Measurements from ENCODE around the gene FCHO2. TPM values are rescaled to one million over a fixed set of nuclear protein-coding genes. Genes with fewer than 3 reads are reported as not detected.

FCHO2 gene
- total RNA-seq, 1 donor from 2014 or later = 5.3 TPM

DNA sequence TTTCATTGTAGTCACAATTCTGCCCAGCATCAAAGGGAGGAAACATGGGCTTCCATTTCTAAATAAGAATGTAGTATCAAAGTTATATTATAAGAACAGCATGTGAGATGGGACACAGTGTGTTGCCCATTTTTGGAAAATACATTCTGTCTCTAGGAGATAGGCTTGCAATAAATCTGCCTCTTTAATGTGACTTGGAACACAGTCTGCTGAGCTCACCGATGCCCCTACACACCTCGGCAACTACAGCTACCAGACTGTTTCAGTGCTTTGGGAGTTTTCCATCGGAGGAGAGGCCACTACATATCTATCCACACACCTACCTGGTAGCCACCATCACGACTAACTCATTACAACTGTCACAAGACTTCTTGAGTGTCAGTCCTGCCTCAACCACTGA lies 18.9 kb upstream of the FCHO2 start:
- Mint-ChIP-seq H3K36me3 (ENCODE audit: low read depth) (no peaks in the 10 kb centered on the region), H3K27me3 (peaks cover 9% of the 10 kb centered on the region), H3K9me3 (no peaks in the 10 kb centered on the region), H3K4me3 (no peak overlapping the region), H3K27ac (no peak overlapping the region), H3K4me1 (no peaks in the 10 kb centered on the region)
- CTCF ChIA-PET = no interaction called here
- intact Hi-C loops (cut with micrococcal nuclease) = no loop called here
- TF ChIP-seq, protein P1, sequence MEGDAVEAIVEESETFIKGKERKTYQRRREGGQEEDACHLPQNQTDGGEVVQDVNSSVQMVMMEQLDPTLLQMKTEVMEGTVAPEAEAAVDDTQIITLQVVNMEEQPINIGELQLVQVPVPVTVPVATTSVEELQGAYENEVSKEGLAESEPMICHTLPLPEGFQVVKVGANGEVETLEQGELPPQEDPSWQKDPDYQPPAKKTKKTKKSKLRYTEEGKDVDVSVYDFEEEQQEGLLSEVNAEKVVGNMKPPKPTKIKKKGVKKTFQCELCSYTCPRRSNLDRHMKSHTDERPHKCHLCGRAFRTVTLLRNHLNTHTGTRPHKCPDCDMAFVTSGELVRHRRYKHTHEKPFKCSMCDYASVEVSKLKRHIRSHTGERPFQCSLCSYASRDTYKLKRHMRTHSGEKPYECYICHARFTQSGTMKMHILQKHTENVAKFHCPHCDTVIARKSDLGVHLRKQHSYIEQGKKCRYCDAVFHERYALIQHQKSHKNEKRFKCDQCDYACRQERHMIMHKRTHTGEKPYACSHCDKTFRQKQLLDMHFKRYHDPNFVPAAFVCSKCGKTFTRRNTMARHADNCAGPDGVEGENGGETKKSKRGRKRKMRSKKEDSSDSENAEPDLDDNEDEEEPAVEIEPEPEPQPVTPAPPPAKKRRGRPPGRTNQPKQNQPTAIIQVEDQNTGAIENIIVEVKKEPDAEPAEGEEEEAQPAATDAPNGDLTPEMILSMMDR (IDR thresholded peaks at IDR 0.05) = no peak
- ATAC-seq (ENCODE audit: low read depth) (no peak), DNase-seq (no peak)
- POLR2A ChIA-PET = no interaction called here

DNA sequence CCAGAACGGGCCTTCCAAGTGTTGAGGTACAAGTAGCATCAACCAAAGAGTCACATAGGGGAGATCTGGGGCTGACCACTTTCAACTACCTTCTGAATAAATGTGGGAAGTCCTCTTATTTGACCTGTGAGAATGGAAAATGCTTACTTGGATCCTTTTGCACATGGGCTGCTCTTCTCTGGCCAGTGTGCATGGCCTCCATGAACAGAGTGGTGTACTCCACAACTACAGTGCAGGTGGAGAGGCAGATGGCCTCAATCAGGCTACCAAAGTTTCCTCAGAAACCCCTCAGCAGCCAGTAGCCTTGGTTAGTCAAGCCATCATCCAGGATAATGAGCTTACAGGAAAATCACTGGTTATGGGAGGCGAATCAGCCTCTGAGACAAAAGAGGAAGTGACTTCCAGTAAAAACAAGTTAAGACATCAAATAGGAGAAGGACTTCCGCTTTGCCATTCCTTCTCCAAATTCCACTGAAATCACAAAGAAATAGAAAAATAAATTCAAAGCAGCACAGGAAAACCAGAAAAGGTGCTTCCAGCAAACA lies 18.3 kb upstream of the FCHO2 start:
- Mint-ChIP-seq H3K36me3 (ENCODE audit: low read depth) (no peaks in the 10 kb centered on the region), H3K27me3 (peaks cover 9% of the 10 kb centered on the region), H3K9me3 (no peaks in the 10 kb centered on the region), H3K4me3 (no peak overlapping the region), H3K4me1 (no peaks in the 10 kb centered on the region), H3K27ac (no peak overlapping the region)
- POLR2A ChIA-PET = no interaction called here
- DNase-seq = no peak
- TF ChIP-seq, protein P1 (IDR thresholded peaks at IDR 0.05) = no peak
- intact Hi-C loops (cut with micrococcal nuclease) = no loop called here
- CTCF ChIA-PET = no interaction called here
- no peak for ATAC-seq (ENCODE audit: low read depth)

DNA sequence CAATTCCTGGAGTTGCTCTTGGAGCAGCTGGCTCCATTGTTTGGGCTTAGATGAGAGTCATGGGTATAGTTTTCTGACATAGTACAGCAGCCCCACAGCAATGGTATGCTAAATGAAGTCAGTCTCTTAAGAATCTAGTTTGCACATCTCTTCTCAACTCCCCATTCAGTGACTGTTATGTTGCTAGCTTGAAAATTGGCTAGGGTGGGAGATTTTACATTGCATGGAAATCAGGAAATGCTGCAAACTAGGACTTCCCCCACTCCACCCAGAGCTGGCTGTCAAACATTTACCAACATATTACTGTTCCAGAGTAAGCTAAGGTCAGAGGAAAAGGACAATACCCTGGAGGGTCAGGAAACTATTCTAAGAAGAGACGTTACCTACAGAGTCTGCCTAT lies 17.6 kb upstream of the FCHO2 start:
- Mint-ChIP-seq H3K9me3 (no peaks in the 10 kb centered on the region), H3K27me3 (peaks cover 9% of the 10 kb centered on the region), H3K4me3 (no peak overlapping the region), H3K4me1 (no peaks in the 10 kb centered on the region), H3K27ac (no peak overlapping the region), H3K36me3 (ENCODE audit: low read depth) (no peaks in the 10 kb centered on the region)
- TF ChIP-seq, protein P1 (IDR thresholded peaks at IDR 0.05) = no peak
- DNase-seq = no peak
- ChIA-PET POLR2A (no interaction called here), CTCF (no interaction called here)
- ATAC-seq (ENCODE audit: low read depth) = no peak
- intact Hi-C loops (cut with micrococcal nuclease) = no loop called here

DNA sequence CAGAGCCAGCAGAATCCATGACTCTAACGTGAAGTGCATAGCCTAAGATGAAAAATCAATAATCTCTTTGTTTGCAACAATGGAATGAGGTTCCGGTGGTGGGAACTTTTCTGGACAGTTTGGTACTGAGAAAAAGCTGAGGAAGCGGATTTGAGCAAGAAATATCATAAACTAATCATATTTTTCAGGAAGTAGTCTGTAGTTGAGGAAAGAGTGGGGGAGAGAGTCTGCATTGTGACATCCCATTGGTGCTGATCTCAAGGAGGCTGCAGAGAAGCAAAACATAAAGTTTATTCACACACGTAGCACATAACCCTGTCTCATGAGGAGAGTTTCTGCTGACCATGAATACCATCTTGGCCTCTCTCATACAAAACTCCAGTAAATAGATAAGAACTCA lies 15.8 kb upstream of the FCHO2 start:
- H3K36me3 Mint-ChIP-seq (ENCODE audit: low read depth) = no peaks in the 10 kb centered on the region
- peaks cover 7% of the 10 kb centered on the region for H3K27me3 Mint-ChIP-seq
- no peak overlapping the region for H3K4me3 Mint-ChIP-seq
- CTCF ChIA-PET = no interaction called here
- POLR2A ChIA-PET = no interaction called here
- H3K27ac Mint-ChIP-seq = no peak overlapping the region
- TF ChIP-seq, protein P1 (IDR thresholded peaks at IDR 0.05) = no peak
- DNase-seq (no peak), ATAC-seq (ENCODE audit: low read depth) (no peak)
- no peaks in the 10 kb centered on the region for H3K9me3 Mint-ChIP-seq
- intact Hi-C loops (cut with micrococcal nuclease) = no loop called here
- H3K4me1 Mint-ChIP-seq = no peaks in the 10 kb centered on the region

DNA sequence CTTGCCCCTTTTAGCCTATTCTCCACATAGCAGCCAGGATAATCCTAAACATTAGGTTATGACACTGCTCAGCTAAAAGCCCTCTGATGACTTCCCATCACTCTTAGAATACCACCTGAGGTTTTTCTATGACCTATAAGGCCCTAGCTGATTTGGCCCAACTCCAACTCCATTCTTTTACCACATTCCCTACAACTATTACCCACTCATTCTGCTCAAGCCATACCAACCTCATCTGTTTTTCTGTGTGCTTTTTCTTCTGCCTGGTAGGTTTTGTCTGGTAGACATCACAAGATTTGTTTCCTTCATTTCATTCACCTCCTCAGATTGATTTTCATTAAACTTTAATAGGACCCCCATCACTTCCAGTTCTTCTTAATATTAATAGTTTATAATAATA lies 12.5 kb upstream of the FCHO2 start:
- Mint-ChIP-seq H3K27me3 (peaks cover 17% of the 10 kb centered on the region), H3K36me3 (ENCODE audit: low read depth) (no peaks in the 10 kb centered on the region), H3K9me3 (no peaks in the 10 kb centered on the region), H3K27ac (no peak overlapping the region), H3K4me3 (no peak overlapping the region), H3K4me1 (no peaks in the 10 kb centered on the region)
- TF ChIP-seq, protein P1 (IDR thresholded peaks at IDR 0.05) = no peak
- ATAC-seq (ENCODE audit: low read depth) (no peak), DNase-seq (no peak)
- ChIA-PET POLR2A (no interaction called here), CTCF (no interaction called here)
- intact Hi-C loops (cut with micrococcal nuclease) = no loop called here

All from activated B cell treated with CpG ODN at 0.5 μM for 24 hours (primary cell).